HepG2 (cell line): ENCODE results near the gene PRKAR2A. TPM values are rescaled to one million over a fixed set of nuclear protein-coding genes. Genes with fewer than 3 reads are reported as not detected.

Experiments used
- ATAC-seq: fragments of 200-7000 bp; cut with Tn5 transposase; 3 replicates; pipeline ENCODE4 v1.9.1; 2020; ENCODE audit warnings: mild to moderate bottlenecking, moderate library complexity
- BruUV-seq: library from RNA; stranded (reverse); fragments of 400-500 nt; replicated peaks from 2 replicates; lab custom pipeline; 2021; lab: Mats Ljungman, UMichigan
- CTCF ChIA-PET: fragments of 300-600 bp; formaldehyde crosslinking; extraction: SDS; loops from one replicate; lab custom pipeline; 2021; ENCODE audit warnings: low total read pairs, inconsistent platforms, low intra/inter-chr PET ratio; lab: Yijun Ruan, JAX
- POLR2A ChIA-PET: fragments of 350-600 bp; sonication (Branson Sonifier 250); formaldehyde crosslinking; loops from one replicate; lab custom pipeline; 2020; ENCODE audit warnings: antibody characterized with exemption, inconsistent platforms; lab: Yijun Ruan, JAX
- DNase-seq: peaks from one replicate; pipeline ENCODE4 v3.0.0-alpha.2; 2015; ENCODE audit warnings: low spot score
- FAIRE-seq: peaks from 3 replicates; lab custom pipeline; 2011; peaks lifted over from hg19 to GRCh38; lab: Jason Lieb, UNC
- H2AFZ ChIP-seq: one replicate; pipeline ENCODE4 v1.6.1; 2011; ENCODE audit warnings: low read length, inconsistent platforms
- H3K27ac ChIP-seq: fragments of 300-600 bp; 3 replicates; pipeline ENCODE4 v1.8.0; 2011; ENCODE audit warnings: mixed run types, mild to moderate bottlenecking, mixed read lengths, low read length, inconsistent platforms; ENCODE audit not compliant: insufficient read depth; ENCODE audit errors: extremely low read length
- H3K27me3 ChIP-seq, 2 experiments: fragments of 200-600 bp in 1 of 2; 2 replicates in 1 of 2; 3 replicates in 1 of 2; pipeline versions ENCODE4 v1.6.0 to v1.8.0; 2011; ENCODE audit warnings: low read length in 2 of 2, mild to moderate bottlenecking in 2 of 2, moderate library complexity in 2 of 2, inconsistent platforms in 1 of 2; ENCODE audit not compliant: insufficient read depth in 2 of 2, control insufficient read depth in 1 of 2
- H3K36me3 ChIP-seq, 2 experiments: fragments of 200-600 bp in 1 of 2; replicated peaks in 1 of 2; 2 replicates in 1 of 2; 3 replicates in 1 of 2; pipeline versions ENCODE4 v1.5.1 to v1.8.0; 2011; ENCODE audit warnings: low read length in 2 of 2, inconsistent platforms in 1 of 2; ENCODE audit not compliant: insufficient read depth in 2 of 2, control insufficient read depth in 1 of 2
- H3K4me1 ChIP-seq: 2 replicates; pipeline ENCODE4 v1.5.1; 2012; ENCODE audit warnings: low read length, inconsistent platforms; ENCODE audit not compliant: insufficient read depth
- H3K4me2 ChIP-seq: 2 replicates; pipeline ENCODE4 v1.6.0; 2011; ENCODE audit warnings: low read depth, low read length, inconsistent platforms
- H3K4me3 ChIP-seq, 3 experiments: fragments of 200-600 bp in 1 of 3; sonication (generic), shearing (Covaris generic) in 1 of 3; replicated peaks in 1 of 3; 2 replicates each; pipeline ENCODE4 v1.5.1; 2011 to 2016; ENCODE audit warnings: low read length in 3 of 3, inconsistent platforms in 2 of 3, low read depth in 2 of 3, mild to moderate bottlenecking in 2 of 3, control low read depth in 1 of 3, mixed read lengths in 1 of 3; ENCODE audit not compliant: insufficient read depth in 1 of 3
- H3K79me2 ChIP-seq: one replicate; pipeline ENCODE4 v1.6.1; 2011; ENCODE audit warnings: low read length, inconsistent platforms; ENCODE audit not compliant: insufficient read depth
- H3K9ac ChIP-seq: 2 replicates; pipeline ENCODE4 v1.6.0; 2011; ENCODE audit warnings: mild to moderate bottlenecking, low read depth, low read length, inconsistent platforms; ENCODE audit not compliant: insufficient read depth
- H3K9me3 ChIP-seq: 2 replicates; pipeline ENCODE4 v1.5.1; 2012; ENCODE audit warnings: mild to moderate bottlenecking, low read length
- H4K20me1 ChIP-seq: 2 replicates; pipeline ENCODE4 v1.6.0; 2011; ENCODE audit warnings: inconsistent platforms, mild to moderate bottlenecking, low read length, moderate library complexity; ENCODE audit not compliant: insufficient read depth
- ATF7-NPFF ChIP-seq: sonication (generic); formaldehyde crosslinking; IDR thresholded peaks from 2 replicates; pipeline ENCODE4 v1.8.1; 2023; ENCODE audit warnings: mild to moderate bottlenecking, low read depth, missing genetic modification reagents, moderate library complexity
- BORCS8-MEF2B ChIP-seq: sonication (generic); formaldehyde crosslinking; IDR thresholded peaks from 2 replicates; pipeline ENCODE4 v1.8.0; 2022; ENCODE audit warnings: mild to moderate bottlenecking, missing genetic modification reagents
- CREB1 ChIP-seq, 2 experiments: fragments of 450-650 bp in 1 of 2; IDR thresholded peaks; 2 replicates each; pipeline ENCODE4 v1.6.1; 2016 to 2017; ENCODE audit warnings: control low read depth in 1 of 2, mild to moderate bottlenecking in 1 of 2, missing compliant biosample characterization in 1 of 2, missing genetic modification characterization in 1 of 2
- GLI4 ChIP-seq: sonication (generic); formaldehyde crosslinking; IDR thresholded peaks from 2 replicates; pipeline ENCODE4 v1.5.1; 2020; ENCODE audit warnings: missing genetic modification reagents, mild to moderate bottlenecking, moderate library complexity, borderline replicate concordance
- HNRNPLL ChIP-seq: fragments of 200-400 bp; formaldehyde crosslinking; IDR thresholded peaks from 2 replicates; pipeline ENCODE4 v1.6.1; 2017; ENCODE audit warnings: mild to moderate bottlenecking, low read depth, low read length; ENCODE audit not compliant: poor library complexity, severe bottlenecking
- KDM2A ChIP-seq: sonication (generic); formaldehyde crosslinking; IDR thresholded peaks from 2 replicates; pipeline ENCODE4 v1.4.0; 2020; ENCODE audit warnings: low read depth, missing genetic modification reagents, borderline replicate concordance
- PCBP2 ChIP-seq: fragments of 200-400 bp; formaldehyde crosslinking; optimal IDR thresholded peaks from 2 replicates; pipeline ENCODE3; 2018; ENCODE audit warnings: low read length, low read depth; ENCODE audit not compliant: poor library complexity, severe bottlenecking
- TBP ChIP-seq: sonication (generic); formaldehyde crosslinking; IDR thresholded peaks from 2 replicates; pipeline ENCODE4 v1.5.0; 2020; ENCODE audit warnings: missing genetic modification reagents
- TP53 ChIP-seq: sonication (generic); formaldehyde crosslinking; conservative IDR thresholded peaks from 2 replicates; pipeline ENCODE4 v1.4.0; 2020; ENCODE audit warnings: missing genetic modification reagents
- ZFP1 ChIP-seq: IDR thresholded peaks from 2 replicates; pipeline ENCODE4 v1.6.1; 2016
- ZNF546 ChIP-seq: sonication (generic); formaldehyde crosslinking; conservative IDR thresholded peaks from 2 replicates; pipeline ENCODE4 v1.8.1; 2023; ENCODE audit warnings: mild to moderate bottlenecking, missing genetic modification reagents
- ZNF572 ChIP-seq: sonication (generic); formaldehyde crosslinking; IDR thresholded peaks from 2 replicates; pipeline ENCODE4 v1.5.1; 2020; ENCODE audit warnings: mild to moderate bottlenecking, missing genetic modification reagents
- ZNF720 ChIP-seq: sonication (generic); formaldehyde crosslinking; IDR thresholded peaks from 2 replicates; pipeline ENCODE4 v1.4.0; 2020; ENCODE audit warnings: missing genetic modification reagents
- ZNF878 ChIP-seq: sonication (generic); formaldehyde crosslinking; IDR thresholded peaks from 2 replicates; pipeline ENCODE4 v1.8.1; 2023; ENCODE audit warnings: mild to moderate bottlenecking, missing genetic modification reagents, moderate library complexity
- WGBS: methylation state at CpG from one replicate; pipeline ENCODE4 v1.1.6; 2017; ENCODE audit warnings: low lambda C conversion rate; 5-methylcytosine and 5-hydroxymethylcytosine counted together
- in situ Hi-C: cut with HindIII; loops from 2 replicates; pipeline ENCODE4 v1.10.0; 2017; ENCODE audit warnings: low pct_unique_long_range_greater_than_20kb; ENCODE audit not compliant: extremely low pct_ligation_motif_present
- intact Hi-C: fragments of 100-400 bp; cut with micrococcal nuclease; formaldehyde crosslinking; loops from one replicate; pipeline ENCODE4 v1.10.0; 2022; ENCODE audit not compliant: unreplicated experiment
- polyA plus RNA-seq, 8 experiments: library from polyadenylated mRNA; depleted of rRNA in 3 of 8; stranded (reverse) in 7 of 8; unstranded in 1 of 8; fragments of >200 nt; fragmentation: Illumina TruSeq in 4 of 8; extraction: Trizol in 4 of 8; gene quantifications; 2 replicates each; pipeline versions ENCODE4 v1.2.1 to v1.2.3, GENCODE V29; 2011 to 2016; ENCODE audit warnings: low read depth in 4 of 8, missing spikeins in 1 of 8, mixed read lengths in 1 of 8; ENCODE audit not compliant: insufficient read depth in 1 of 8
- total RNA-seq, 5 experiments: library from RNA; depleted of rRNA; stranded (reverse); fragments of >200 nt; fragmentation: Illumina TruSeq; extraction: Trizol; gene quantifications; 2 replicates each; pipeline ENCODE4 v1.2.3, GENCODE V29; 2016; ENCODE audit warnings: low read depth in 1 of 5
- TF ChIP-seq, protein P1 (sequence below): sonication (generic); formaldehyde crosslinking; IDR thresholded peaks from 2 replicates; pipeline ENCODE4 v1.8.0; 2022; ENCODE audit warnings: mild to moderate bottlenecking, missing genetic modification reagents
- TF ChIP-seq, protein P2 (sequence below): sonication (generic); formaldehyde crosslinking; IDR thresholded peaks from 2 replicates; pipeline ENCODE4 v1.8.0; 2022; ENCODE audit warnings: missing genetic modification reagents, mild to moderate bottlenecking, inconsistent platforms, borderline replicate concordance
- TF ChIP-seq, protein P3 (sequence below): sonication (generic); formaldehyde crosslinking; IDR thresholded peaks from 2 replicates; pipeline ENCODE4 v1.5.0; 2020; ENCODE audit warnings: missing genetic modification reagents

PRKAR2A gene
- total and polyA plus RNA-seq, 2 of the 13 experiments (the other 11 are each of a cell fraction or from before 2014, with no cell fraction given): 11.8 to 29.2 TPM

DNA sequence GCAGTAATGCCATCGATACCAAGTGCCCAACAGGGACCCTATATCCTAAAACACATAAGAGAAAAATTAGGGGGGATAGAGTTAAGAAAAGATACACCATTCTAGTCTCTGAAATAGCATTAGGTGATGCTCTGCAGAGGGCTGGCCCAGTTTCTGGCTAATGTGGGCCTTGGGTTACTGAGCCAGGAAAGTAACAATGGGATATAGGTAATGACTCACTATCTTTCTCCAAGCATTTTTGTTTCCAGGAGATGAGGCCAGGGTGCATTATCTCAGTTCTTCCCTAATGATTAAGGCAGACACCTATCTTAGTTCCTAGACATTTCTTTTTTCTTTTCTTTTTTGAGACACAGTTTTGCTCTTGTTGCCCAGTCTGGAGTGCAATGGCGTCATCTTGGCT lies 50.0 kb downstream of the PRKAR2A start:
- no peak for ATAC-seq
- FAIRE-seq: no peak
- H3K9me3 ChIP-seq: no peaks in the 10 kb centered on the region

DNA sequence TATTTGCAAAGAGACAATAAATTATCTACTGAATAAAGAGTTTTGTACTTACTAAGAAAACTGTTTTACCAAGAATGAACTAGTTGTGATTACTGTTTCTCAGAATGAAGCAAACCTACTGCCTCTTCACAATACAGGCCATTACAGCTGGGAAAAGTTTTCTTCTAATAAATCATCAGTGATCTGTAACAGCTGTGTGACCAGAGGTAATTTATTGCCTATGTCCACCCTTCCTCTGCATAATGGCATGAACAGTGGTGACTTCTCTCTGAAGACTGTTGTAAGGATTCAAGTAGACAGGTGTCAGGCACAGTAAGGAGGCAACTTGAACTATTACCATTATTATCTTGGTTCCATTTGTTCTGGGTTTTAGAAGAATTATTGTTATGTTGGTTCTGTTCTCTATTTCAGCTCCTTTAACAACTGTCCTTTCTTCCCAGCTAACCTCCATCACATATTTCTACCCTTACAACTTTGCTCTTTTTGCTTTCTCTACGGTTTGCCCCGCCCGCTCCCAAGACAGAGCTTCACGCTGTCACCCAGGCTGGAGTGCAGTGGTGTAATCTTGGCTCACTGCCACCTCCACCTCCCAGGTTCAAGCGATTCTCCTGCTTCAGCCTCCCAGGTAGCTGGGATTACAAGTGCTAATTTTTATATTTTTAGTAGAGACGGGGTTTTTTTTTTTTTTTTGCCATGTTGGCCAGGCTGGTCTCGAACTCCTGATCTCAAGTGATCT lies 51.5 kb downstream of the PRKAR2A start:
- CTCF ChIA-PET: no interaction called here
- H3K4me2 ChIP-seq: no peak overlapping the region
- POLR2A ChIA-PET: no interaction called here

More for the DNA sequence above, 50.0 kb downstream of the PRKAR2A start:
- no peak overlapping the region for H3K27ac ChIP-seq
- H3K4me3 ChIP-seq: no peak overlapping the region
- TF ChIP-seq, protein P1, sequence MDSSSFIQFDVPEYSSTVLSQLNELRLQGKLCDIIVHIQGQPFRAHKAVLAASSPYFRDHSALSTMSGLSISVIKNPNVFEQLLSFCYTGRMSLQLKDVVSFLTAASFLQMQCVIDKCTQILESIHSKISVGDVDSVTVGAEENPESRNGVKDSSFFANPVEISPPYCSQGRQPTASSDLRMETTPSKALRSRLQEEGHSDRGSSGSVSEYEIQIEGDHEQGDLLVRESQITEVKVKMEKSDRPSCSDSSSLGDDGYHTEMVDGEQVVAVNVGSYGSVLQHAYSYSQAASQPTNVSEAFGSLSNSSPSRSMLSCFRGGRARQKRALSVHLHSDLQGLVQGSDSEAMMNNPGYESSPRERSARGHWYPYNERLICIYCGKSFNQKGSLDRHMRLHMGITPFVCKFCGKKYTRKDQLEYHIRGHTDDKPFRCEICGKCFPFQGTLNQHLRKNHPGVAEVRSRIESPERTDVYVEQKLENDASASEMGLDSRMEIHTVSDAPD (CRISPR knock-in tag): no peak
- TF ChIP-seq ZNF572 (no peak), ZNF878 (CRISPR knock-in tag) (no peak), ZFP1 (CRISPR knock-in tag) (no peak), TBP (CRISPR knock-in tag) (no peak), HNRNPLL (no peak), GLI4 (CRISPR knock-in tag) (no peak)
- DNase-seq: no peak
- no peak overlapping the region for H3K9ac ChIP-seq
- intact Hi-C loops: loop anchor here (10.0 kb wide), 1 partner anchor 47 kb away; the partner anchor contains the start of gene PRKAR2A
- H3K36me3 ChIP-seq: 0 out of 5 replicates have a peak, but pooled peaks cover 0 to 2% of the 10 kb centered on the region in 2 experiments
- no peaks in the 10 kb centered on the region for H3K4me1 ChIP-seq
- H3K79me2 ChIP-seq: no peaks in the 10 kb centered on the region
- CTCF ChIA-PET: no interaction called here
- POLR2A ChIA-PET: no interaction called here
- H3K27me3 ChIP-seq: no peaks in the 10 kb centered on the region
- H3K4me2 ChIP-seq: no peak overlapping the region
- H4K20me1 ChIP-seq: no peaks in the 10 kb centered on the region
- no peak overlapping the region for H2AFZ ChIP-seq
- BruUV-seq: no TSS peak
- in situ Hi-C loops: no loop called here
- WGBS: 100% methylated on average over 2 of the region's 2 CpGs

More for the DNA sequence above, 51.5 kb downstream of the PRKAR2A start:
- H3K36me3 ChIP-seq: 0 out of 5 replicates have a peak, but pooled peaks cover 0 to 2% of the 10 kb centered on the region in 2 experiments
- BruUV-seq: no TSS peak
- TF ChIP-seq KDM2A (CRISPR knock-in tag) (no peak), CREB1 (IDR thresholded peaks at IDR 0.05) (no peak), CREB1 (CRISPR knock-in tag; IDR thresholded peaks at IDR 0.05) (no peak), ZNF546 (CRISPR knock-in tag) (no peak), PCBP2 (no peak), ZNF720 (CRISPR knock-in tag) (no peak), ATF7-NPFF (CRISPR knock-in tag) (no peak), BORCS8-MEF2B (CRISPR knock-in tag) (no peak), TP53 (CRISPR knock-in tag) (no peak)
- TF ChIP-seq, protein P2, sequence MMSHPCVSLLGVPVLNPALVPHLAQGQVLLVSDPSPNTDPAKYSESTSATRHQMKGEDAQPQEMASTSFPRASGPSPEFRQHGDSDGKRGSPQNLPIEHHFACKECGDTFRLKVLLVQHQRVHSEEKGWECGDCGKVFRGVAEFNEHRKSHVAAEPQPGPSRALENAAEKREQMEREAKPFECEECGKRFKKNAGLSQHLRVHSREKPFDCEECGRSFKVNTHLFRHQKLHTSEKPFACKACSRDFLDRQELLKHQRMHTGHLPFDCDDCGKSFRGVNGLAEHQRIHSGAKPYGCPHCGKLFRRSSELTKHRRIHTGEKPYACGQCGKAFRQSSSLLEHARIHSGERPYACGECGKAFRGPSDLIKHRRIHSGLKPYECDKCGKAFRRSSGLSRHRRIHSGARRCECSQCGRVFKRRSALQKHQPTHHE (CRISPR knock-in tag): no peak
- TF ChIP-seq, protein P3, sequence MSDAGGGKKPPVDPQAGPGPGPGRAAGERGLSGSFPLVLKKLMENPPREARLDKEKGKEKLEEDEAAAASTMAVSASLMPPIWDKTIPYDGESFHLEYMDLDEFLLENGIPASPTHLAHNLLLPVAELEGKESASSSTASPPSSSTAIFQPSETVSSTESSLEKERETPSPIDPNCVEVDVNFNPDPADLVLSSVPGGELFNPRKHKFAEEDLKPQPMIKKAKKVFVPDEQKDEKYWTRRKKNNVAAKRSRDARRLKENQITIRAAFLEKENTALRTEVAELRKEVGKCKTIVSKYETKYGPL (CRISPR knock-in tag): no peak
- no peaks in the 10 kb centered on the region for H3K9me3 ChIP-seq
- no peak overlapping the region for H2AFZ ChIP-seq
- in situ Hi-C loops (no loop called here), intact Hi-C loops (loop anchor here (10.0 kb wide), 1 partner anchor 49 kb away; the partner anchor contains the start of gene PRKAR2A)
- no peaks in the 10 kb centered on the region for H3K27me3 ChIP-seq
- no peaks in the 10 kb centered on the region for H3K79me2 ChIP-seq
- no peak overlapping the region for H3K27ac ChIP-seq
- 85% methylated on average over 7 of the region's 7 CpGs for WGBS
- H3K4me1 ChIP-seq: no peaks in the 10 kb centered on the region
- no peaks in the 10 kb centered on the region for H4K20me1 ChIP-seq
- DNase-seq: no peak
- H3K4me3 ChIP-seq: no peak overlapping the region
- no peak for FAIRE-seq
- ATAC-seq: no peak
- H3K9ac ChIP-seq: no peak overlapping the region
